ENCODE measurements around the gene RBM28. TPM values are rescaled to one million over a fixed set of nuclear protein-coding genes. Genes with fewer than 3 reads are reported as not detected.

The RBM28 gene
- total RNA-seq, 4 donors from 2014 or later = 19.1 to 142 (median 24.2) TPM

- no peak overlapping the region for H3K4me3 ChIP-seq
- no peak for DNase-seq
- TF ChIP-seq, protein P1, sequence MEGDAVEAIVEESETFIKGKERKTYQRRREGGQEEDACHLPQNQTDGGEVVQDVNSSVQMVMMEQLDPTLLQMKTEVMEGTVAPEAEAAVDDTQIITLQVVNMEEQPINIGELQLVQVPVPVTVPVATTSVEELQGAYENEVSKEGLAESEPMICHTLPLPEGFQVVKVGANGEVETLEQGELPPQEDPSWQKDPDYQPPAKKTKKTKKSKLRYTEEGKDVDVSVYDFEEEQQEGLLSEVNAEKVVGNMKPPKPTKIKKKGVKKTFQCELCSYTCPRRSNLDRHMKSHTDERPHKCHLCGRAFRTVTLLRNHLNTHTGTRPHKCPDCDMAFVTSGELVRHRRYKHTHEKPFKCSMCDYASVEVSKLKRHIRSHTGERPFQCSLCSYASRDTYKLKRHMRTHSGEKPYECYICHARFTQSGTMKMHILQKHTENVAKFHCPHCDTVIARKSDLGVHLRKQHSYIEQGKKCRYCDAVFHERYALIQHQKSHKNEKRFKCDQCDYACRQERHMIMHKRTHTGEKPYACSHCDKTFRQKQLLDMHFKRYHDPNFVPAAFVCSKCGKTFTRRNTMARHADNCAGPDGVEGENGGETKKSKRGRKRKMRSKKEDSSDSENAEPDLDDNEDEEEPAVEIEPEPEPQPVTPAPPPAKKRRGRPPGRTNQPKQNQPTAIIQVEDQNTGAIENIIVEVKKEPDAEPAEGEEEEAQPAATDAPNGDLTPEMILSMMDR (IDR thresholded peaks at IDR 0.05) = no peak
- TF ChIP-seq POLR2A (IDR thresholded peaks at IDR 0.05) = no peak
- no peaks in the 10 kb centered on the region for H3K9me3 ChIP-seq
- no peak overlapping the region for H3K27ac ChIP-seq
- peaks cover 0 to 85% (median 0%) of the 10 kb centered on the region in 3 donors for H3K36me3 ChIP-seq
- H3K27me3 ChIP-seq = no peaks in the 10 kb centered on the region
- H3K4me1 ChIP-seq = no peaks in the 10 kb centered on the region
Measured at GRCh38 chr7:128323040-128323439, 20.7 kb downstream of the RBM28 start.

- Histone ChIP-seq H3K36me3 (peaks cover 0 to 85% (median 0%) of the 10 kb centered on the region in 3 donors), H3K4me3 (no peak overlapping the region), H3K4me1 (no peaks in the 10 kb centered on the region), H3K9me3 (no peaks in the 10 kb centered on the region), H3K27ac (no peak overlapping the region), H3K27me3 (no peaks in the 10 kb centered on the region)
- TF ChIP-seq POLR2A (IDR thresholded peaks at IDR 0.05) = no peak
- TF ChIP-seq, protein P1 (IDR thresholded peaks at IDR 0.05) = peak in 5 of 6 experiments; percentile 1 to 56 (median 50)
- no peak for DNase-seq
Measured at GRCh38 chr7:128322040-128322643, 21.6 kb downstream of the RBM28 start.

DNA sequence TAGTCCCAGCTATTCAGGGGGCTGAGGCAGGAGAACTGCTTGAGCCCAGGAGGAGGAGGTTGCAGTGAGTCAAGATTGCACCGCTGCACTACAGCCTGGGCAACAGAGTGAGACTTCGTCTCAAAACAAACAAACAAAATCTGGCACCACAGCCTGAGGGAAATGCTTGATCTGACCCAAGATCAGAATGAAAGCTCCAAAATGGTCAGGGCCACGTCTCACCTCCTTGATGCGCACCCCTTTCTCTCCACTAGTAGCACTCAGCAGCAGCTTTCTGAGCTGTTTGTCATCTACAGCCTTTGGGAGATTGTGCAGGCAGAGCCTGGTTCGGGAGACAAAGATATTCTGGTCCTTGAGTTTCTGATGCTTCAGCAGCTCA lies 22.7 kb downstream of the RBM28 start:
- Histone ChIP-seq H3K36me3 (peaks cover 0 to 87% (median 0%) of the 10 kb centered on the region in 3 donors), H3K27ac (peak overlapping the region in 2 of 4 donors; percentile 31 to 52), H3K4me1 (no peaks in the 10 kb centered on the region), H3K27me3 (no peaks in the 10 kb centered on the region), H3K4me3 (no peak overlapping the region), H3K9me3 (no peaks in the 10 kb centered on the region)
- DNase-seq = no peak
- TF ChIP-seq, protein P1 (IDR thresholded peaks at IDR 0.05) = no peak
- TF ChIP-seq POLR2A (IDR thresholded peaks at IDR 0.05) = no peak

DNA sequence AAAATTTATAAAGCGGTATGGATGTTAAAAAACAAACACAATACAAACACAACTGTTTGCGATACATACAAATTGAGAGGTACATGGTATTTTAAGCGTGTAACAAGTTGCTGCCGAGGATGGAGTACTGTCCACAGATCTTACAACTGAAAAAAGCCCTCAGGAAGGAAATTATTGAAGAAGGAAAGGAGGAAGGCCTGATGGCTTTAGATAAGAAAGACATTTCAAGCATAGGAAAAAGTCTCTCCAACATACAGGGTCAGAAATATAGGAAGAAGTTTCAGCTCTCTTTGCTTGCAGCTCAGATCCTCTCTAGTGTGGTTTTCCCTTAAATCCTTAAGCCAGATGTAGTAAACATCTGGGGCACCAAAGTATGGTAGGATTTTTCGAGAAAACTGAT lies 25.0 kb downstream of the RBM28 start:
- no peak overlapping the region for H3K27ac ChIP-seq
- H3K9me3 ChIP-seq = no peaks in the 10 kb centered on the region
- TF ChIP-seq, protein P1 (IDR thresholded peaks at IDR 0.05) = no peak
- no peak for TF ChIP-seq POLR2A (IDR thresholded peaks at IDR 0.05)
- H3K4me1 ChIP-seq = no peaks in the 10 kb centered on the region
- no peak overlapping the region for H3K4me3 ChIP-seq
- DNase-seq = no peak
- H3K36me3 ChIP-seq = peaks cover 0 to 85% (median 4%) of the 10 kb centered on the region in 3 donors
- no peaks in the 10 kb centered on the region for H3K27me3 ChIP-seq

DNA sequence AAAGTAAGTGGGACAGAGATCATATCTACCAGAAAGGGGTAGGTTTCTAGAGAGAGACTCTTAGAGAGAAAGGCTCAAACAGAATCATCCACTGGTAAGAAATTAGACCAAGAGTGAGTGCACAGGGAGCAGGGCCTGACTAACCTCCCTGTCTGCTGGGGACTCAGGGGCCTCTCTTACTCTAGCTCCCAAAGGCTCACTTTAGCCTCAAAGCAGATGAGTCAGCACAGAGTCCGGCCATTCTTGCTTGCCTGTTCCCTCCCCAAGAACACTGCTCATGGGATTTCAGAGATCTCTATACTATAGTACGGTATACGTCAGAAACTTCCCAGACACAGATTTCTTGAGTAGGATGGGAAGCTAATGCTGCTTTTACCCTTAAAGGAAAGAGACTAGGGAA lies 32.7 kb downstream of the RBM28 start:
- no peak for TF ChIP-seq POLR2A (IDR thresholded peaks at IDR 0.05)
- TF ChIP-seq, protein P1 (IDR thresholded peaks at IDR 0.05) = no peak

More for the DNA sequence above, 32.7 kb downstream of the RBM28 start:
- Histone ChIP-seq H3K36me3 (peaks cover 0 to 90% (median 4%) of the 10 kb centered on the region in 3 donors), H3K4me1 (no peaks in the 10 kb centered on the region), H3K4me3 (no peak overlapping the region), H3K27ac (no peak overlapping the region), H3K9me3 (no peaks in the 10 kb centered on the region), H3K27me3 (no peaks in the 10 kb centered on the region)
- no peak for DNase-seq
